ENCODE results near the gene TMEM217.

Gene TMEM217

GRCh38 chr6:37279366-37280134 lies 21.6 kb upstream of the TMEM217 start:
- DNase-seq, result peak; percentile 34

DNA sequence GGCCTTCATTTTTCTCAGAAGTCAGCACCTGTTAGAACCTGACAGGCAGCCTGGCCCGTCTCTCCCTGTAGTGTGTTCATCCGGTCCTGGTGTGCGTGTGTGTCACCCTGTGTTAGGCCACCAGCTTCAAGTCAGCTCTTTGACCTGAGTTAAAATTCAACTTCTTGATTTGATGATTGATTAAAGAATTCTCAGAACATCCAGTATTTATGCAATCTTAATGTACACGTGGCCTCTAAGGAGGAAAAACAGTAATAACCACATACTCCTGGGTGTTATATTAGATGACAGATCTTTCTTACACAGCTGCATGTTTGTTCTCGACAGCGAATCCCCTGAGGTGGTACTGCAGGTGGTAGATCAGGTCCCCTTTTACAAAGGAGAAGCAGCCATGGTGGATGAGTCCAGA lies 19.1 kb upstream of the TMEM217 start:
- DNase-seq, result no peak

- DNase-seq, result no peak
Measured at GRCh38 chr6:37275350-37275749, 17.4 kb upstream of the TMEM217 start.

- DNase-seq, result no peak
Measured at GRCh38 chr6:37273690-37274089, 15.7 kb upstream of the TMEM217 start.

DNA sequence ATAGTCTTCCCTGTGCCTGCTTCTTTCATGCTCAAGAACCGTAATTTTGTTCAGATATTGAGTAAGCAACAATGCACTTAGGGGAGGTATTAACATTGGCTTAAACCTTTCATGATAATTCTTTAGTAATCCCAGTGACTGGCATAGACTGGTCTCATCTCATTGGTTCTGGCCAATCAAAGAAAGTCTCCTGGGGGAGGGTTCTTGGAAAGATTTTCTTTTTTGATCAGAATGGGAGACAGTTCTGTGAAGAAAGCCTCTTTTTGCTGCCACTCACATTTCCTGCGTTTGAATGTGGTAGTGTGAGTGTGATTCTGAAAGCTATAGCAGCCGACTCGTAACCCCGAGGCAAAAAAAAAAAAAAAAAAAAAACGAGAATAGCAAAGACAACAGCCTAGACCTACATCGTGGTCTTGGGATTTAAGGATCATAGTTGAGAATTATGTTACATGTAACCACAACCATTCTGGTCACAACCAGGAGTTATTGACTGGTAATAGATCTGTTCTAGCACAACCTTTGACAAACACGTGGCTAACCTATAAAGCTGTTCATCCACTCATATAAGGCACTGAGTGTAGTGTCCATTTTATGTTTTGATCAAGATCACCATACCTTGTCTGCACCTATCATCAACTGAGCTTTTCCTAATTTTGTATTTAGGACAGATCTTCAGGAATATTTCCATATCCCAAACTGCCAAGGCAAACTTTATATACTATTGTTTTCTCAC lies 15.1 kb upstream of the TMEM217 start:
- no peak for DNase-seq

GRCh38 chr6:37269105-37269504 lies 11.2 kb upstream of the TMEM217 start:
- no peak for DNase-seq

- no peak for DNase-seq
Measured at GRCh38 chr6:37265860-37266259, 7.9 kb upstream of the TMEM217 start.

DNA sequence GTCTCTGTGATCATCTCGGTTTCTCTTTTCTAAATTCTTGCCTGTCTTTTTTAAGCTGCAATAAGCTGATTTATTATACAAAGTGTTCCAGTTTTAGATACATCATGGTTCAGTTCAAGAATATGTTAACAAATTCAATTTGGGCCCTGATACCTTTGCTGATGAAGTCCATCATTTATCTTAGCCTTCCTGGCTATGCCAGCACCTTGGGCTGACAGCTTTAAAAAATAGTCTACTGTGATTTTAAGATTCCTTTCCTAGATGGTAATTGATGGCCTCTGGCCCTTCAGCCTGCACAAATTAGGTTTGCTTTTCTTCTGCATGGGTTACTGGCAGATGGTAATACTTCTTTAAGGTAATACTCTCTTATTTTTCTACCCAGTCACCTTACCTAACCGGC lies 7.1 kb upstream of the TMEM217 start:
- DNase-seq, result no peak

DNA sequence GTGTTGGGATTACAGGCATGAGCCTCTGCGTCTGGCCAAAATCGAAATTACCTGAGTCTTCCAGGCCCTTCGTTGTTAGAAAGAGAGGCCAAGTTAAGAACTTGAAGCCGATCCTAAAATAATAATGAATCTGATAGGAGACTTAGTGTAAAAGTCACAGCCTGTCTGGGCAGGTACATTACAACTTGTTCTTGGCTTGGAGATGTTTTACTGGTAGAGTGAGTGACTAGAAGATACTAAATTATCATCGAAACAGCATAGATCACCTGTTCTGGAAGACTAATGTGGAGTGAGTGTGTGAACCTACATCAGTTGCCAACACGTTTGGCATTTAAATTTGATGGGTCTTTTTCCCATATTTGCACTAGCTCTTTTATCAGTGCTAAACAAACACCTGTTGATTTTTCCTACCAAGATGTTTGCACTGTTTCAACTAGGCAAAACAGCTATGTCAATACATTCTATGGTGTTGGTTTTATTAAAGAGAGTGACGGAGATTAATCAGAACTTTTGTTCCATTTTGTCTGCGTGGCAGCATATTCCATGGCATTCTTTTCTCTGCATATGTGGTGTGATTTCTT lies 4.6 kb upstream of the TMEM217 start:
- no peak for DNase-seq

DNA sequence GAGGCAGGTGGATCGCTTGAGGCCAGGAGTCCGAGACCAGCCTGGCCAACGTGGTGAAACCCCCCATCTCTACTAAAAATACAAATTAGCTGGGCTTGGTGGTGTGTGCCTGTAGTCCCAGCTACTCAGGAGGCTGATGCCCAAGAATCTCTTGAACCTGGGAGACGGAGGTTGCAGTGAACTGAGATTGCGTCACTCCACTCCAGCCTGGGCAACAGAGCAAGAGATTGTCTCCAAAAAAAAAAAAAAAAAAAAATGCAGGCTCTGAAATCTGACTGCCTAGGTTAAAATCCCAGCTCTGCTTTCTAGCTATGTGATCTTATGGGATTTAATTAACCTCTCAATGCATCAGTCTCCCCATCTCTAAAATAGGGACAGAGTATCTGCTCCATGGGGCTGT lies 3.3 kb upstream of the TMEM217 start:
- DNase-seq, result no peak

- DNase-seq, result no peak
Measured at GRCh38 chr6:37260444-37260843, 2.5 kb upstream of the TMEM217 start.

- no peak for DNase-seq
Measured at GRCh38 chr6:37260040-37260439, 2.1 kb upstream of the TMEM217 start.

DNA sequence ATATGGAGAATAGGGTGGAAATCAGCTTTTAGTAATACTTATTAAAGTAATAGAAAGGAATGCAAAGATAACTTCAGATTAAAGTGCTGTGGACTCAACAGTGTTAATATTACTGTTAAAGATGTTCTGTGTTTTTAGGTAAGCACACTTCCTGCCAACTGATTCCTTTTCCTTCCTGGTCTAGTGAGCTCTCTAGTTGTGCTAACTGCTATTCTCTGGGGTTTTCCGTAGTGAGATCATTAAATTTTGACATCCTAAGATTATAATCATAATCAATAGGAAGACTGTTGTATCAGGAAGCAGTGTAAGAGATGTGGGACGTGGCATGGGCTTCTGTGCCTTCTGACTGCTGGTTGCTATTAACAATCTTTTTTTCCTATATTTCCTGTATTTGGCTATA lies 1.2 kb upstream of the TMEM217 start:
- DNase-seq, result no peak

GRCh38 chr6:37258405-37259105 lies 611 bp upstream of the TMEM217 start:
- no peak for DNase-seq

DNA sequence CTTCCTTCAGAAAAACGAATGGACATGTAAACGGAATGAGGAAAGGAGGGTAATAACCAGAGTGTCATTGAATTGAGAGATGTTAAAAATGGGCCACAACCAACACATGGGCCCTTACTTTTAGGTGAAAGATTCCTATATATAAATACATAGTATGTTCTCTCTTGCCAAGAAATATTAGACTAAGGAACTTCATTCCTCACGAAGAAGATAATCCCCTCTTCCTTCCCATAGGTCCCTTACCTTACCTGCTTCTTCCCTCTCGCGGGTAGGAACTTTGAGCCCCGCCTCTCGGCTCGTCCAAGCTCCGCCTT lies 667 bp downstream of the TMEM217 start:
- no peak for DNase-seq

DNA sequence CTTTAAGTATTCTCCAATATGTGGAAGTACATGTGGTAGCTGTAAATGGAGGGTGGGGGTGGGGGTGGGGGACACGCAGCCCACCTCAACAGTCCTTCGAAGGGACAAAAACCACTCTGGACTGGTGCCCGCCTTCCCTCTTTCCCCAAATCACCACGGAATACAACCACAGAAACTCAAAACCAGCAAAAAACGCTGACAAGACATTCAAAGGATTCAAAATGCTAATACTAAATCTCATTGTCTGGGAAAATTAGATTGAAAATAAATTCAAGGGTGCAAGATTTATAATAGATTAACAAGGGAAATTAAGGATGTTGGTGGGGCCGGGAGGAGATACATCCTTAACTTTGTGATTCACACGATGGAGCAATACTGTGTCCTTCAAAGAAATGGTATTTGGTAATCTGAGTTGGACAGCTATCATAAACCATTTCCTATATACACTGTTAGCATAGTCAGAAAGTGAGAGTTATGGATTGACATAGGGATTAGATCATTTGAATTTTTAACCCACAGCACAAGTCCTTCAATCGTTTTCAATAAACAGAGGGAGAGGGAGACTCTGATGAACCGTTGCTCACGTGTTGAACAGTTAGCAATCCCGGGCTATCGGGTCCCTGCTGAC lies 1.1 kb downstream of the TMEM217 start:
- peak; percentile 78 for DNase-seq

GRCh38 chr6:37254881-37255280 lies 3.1 kb downstream of the TMEM217 start:
- DNase-seq, result no peak

- DNase-seq, result no peak
Measured at GRCh38 chr6:37253486-37254007, 4.4 kb downstream of the TMEM217 start.

DNA sequence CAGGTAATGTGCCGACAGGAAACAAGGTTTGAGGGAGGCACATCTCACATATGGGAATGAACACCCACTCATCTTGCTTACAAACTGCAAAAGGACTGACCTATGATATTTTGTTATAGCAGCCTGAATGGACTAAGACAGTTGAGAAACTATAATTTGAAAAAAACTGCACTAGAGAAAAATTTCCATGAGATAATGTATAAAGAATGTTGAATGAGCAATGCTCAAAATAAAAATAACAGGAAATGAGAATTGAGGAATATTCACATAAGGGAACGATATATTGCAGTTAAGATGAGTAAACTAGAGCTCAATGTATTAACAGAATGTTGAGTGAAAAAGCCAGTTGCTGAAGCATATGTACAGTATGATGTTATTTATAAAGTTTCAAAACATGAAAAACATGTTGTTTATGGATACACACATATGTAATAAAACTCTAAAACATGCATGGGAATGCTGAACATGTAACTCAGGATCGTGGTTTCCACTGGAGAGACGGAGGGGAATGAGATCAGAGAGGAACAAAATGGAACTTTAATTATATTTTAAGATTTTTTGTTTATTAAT lies 6.6 kb downstream of the TMEM217 start:
- peak; percentile 82 for DNase-seq

DNA sequence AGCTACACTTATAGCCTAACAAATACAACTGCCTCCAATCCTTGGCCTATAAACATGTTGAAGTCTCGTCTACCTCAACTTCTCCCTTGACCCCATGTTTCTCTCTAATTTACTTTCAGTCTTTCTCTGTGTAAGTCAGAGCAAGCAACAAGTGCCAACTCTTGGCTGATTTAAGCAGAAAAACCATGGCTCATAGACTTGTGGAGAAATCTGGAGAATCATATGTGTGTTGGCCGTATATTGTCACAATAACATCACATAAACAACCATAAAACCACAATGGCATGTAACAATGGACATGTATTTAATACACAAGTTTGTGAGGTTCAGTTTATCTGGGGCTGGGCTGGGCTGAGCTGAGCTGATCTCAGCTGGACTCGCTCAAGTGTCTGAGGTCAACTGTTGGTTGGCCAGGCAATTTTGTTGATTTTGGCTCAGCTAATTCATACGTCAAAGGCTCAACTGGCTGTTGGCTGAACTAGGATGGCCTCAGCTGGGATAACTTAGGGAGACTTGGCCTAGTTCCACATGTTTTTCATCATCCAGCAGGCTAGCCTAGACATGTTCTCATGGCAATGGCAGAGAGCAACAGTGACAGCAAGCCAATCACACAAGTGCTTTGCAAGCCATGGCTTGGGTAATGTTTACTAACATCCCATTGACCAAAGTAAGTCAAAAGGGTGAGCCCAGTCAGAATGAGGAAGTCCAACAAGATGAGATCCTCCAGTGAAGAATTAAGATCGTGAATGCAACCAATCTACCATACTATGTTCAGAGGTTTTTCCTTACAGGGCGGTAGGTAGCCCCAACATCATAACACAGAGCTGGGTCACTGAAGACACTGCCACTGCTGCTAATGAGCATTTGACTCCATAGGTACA lies 13.3 kb downstream of the TMEM217 start:
- peak; percentile 100 for DNase-seq

- no peak for DNase-seq
Measured at GRCh38 chr6:37243816-37244370, 14.1 kb downstream of the TMEM217 start.
